ENCODE results near the gene TDG. TPM values are rescaled to one million over a fixed set of nuclear protein-coding genes. Genes with fewer than 3 reads are reported as not detected.
"Not testable (repeated sequence)": the region's sequence is repeated elsewhere in the genome, so short reads cannot be mapped to it uniquely, and the experiment has no call there.

TDG gene
- total RNA-seq, 1 donor from 2014 or later = 43.6 TPM

- no peak for DNase-seq (ENCODE audit: extremely low spot score, unreplicated experiment)
- Mint-ChIP-seq H3K36me3 (no peaks in the 10 kb centered on the region), H3K4me3 (no peak overlapping the region), H3K27ac (no peak overlapping the region), H3K9me3 (peaks cover 4% of the 10 kb centered on the region), H3K27me3 (peaks cover 3% of the 10 kb centered on the region), H3K4me1 (ENCODE audit: unreplicated experiment) (no peaks in the 10 kb centered on the region)
- TF ChIP-seq, protein P1, sequence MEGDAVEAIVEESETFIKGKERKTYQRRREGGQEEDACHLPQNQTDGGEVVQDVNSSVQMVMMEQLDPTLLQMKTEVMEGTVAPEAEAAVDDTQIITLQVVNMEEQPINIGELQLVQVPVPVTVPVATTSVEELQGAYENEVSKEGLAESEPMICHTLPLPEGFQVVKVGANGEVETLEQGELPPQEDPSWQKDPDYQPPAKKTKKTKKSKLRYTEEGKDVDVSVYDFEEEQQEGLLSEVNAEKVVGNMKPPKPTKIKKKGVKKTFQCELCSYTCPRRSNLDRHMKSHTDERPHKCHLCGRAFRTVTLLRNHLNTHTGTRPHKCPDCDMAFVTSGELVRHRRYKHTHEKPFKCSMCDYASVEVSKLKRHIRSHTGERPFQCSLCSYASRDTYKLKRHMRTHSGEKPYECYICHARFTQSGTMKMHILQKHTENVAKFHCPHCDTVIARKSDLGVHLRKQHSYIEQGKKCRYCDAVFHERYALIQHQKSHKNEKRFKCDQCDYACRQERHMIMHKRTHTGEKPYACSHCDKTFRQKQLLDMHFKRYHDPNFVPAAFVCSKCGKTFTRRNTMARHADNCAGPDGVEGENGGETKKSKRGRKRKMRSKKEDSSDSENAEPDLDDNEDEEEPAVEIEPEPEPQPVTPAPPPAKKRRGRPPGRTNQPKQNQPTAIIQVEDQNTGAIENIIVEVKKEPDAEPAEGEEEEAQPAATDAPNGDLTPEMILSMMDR (conservative IDR thresholded peaks at IDR 0.05) = no peak
These were observed 58.0 kb downstream of the TDG start for GRCh38 chr12:104023710-104024109.

DNA sequence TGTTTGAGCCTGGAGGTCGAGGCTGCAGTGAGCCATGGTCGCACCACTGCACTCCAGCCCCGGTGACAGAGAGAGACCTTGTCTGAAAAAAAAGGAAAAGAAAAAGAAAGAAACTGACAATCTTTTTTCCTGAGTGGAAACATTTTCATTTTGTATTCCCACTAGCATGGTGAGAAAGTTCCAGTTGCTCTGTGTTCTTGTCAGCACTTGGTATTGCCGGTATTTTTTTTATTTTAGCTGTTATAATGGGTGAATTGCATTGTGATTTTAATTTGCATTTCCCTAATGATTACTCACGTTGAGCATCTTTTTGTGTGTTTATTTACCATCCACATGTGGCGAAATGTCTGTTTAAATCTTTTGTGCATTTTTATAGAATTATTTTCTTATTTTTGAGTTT, 58.7 kb downstream of the TDG start:
- peaks cover 3% of the 10 kb centered on the region for H3K27me3 Mint-ChIP-seq
- H3K4me1 Mint-ChIP-seq (ENCODE audit: unreplicated experiment) = no peaks in the 10 kb centered on the region
- no peaks in the 10 kb centered on the region for H3K36me3 Mint-ChIP-seq
- H3K4me3 Mint-ChIP-seq = no peak overlapping the region
- peaks cover 4% of the 10 kb centered on the region for H3K9me3 Mint-ChIP-seq
- no peak for DNase-seq (ENCODE audit: extremely low spot score, unreplicated experiment)
- TF ChIP-seq, protein P1 (conservative IDR thresholded peaks at IDR 0.05) = no peak
- H3K27ac Mint-ChIP-seq = no peak overlapping the region

DNA sequence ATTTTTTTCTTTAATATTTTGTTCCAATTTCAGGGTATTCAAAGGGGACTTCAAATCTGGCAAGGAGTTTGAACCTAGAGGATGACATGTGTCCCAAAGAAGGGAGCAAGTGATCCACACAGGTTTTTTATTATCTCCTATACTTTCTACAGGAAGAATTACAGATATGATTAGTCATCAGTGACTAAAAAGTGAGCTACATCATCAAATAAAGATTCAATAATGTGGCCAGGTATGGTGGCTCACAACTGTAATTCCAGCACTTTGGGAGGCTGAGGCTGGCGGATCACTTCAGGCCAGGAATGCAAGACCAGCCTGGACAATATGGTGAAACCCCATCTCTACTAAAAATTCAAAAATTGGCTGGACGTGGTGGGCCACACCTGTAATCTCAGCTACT, 60.1 kb downstream of the TDG start:
- H3K36me3 Mint-ChIP-seq = no peaks in the 10 kb centered on the region
- H3K9me3 Mint-ChIP-seq = peaks cover 4% of the 10 kb centered on the region
- TF ChIP-seq, protein P1 (conservative IDR thresholded peaks at IDR 0.05) = no peak
- peaks cover 3% of the 10 kb centered on the region for H3K27me3 Mint-ChIP-seq
- H3K4me1 Mint-ChIP-seq (ENCODE audit: unreplicated experiment) = no peaks in the 10 kb centered on the region
- no peak overlapping the region for H3K27ac Mint-ChIP-seq
- no peak for DNase-seq (ENCODE audit: extremely low spot score, unreplicated experiment)
- H3K4me3 Mint-ChIP-seq = no peak overlapping the region

- Mint-ChIP-seq H3K4me3 (no peak overlapping the region), H3K27me3 (peaks cover 2% of the 10 kb centered on the region), H3K9me3 (peaks cover 4% of the 10 kb centered on the region), H3K27ac (no peak overlapping the region), H3K4me1 (ENCODE audit: unreplicated experiment) (no peaks in the 10 kb centered on the region), H3K36me3 (no peaks in the 10 kb centered on the region)
- TF ChIP-seq, protein P1 (conservative IDR thresholded peaks at IDR 0.05) = no peak
- no peak for DNase-seq (ENCODE audit: extremely low spot score, unreplicated experiment)
These were observed 61.3 kb downstream of the TDG start for GRCh38 chr12:104026841-104027599.

- not testable (repeated sequence) for H3K27me3 Mint-ChIP-seq; H3K9me3 Mint-ChIP-seq; H3K27ac Mint-ChIP-seq; H3K36me3 Mint-ChIP-seq; H3K4me1 Mint-ChIP-seq (ENCODE audit: unreplicated experiment); H3K4me3 Mint-ChIP-seq; DNase-seq (ENCODE audit: extremely low spot score, unreplicated experiment)
These were observed 64.9 kb downstream of the TDG start for GRCh38 chr12:104030596-104030995.

DNA sequence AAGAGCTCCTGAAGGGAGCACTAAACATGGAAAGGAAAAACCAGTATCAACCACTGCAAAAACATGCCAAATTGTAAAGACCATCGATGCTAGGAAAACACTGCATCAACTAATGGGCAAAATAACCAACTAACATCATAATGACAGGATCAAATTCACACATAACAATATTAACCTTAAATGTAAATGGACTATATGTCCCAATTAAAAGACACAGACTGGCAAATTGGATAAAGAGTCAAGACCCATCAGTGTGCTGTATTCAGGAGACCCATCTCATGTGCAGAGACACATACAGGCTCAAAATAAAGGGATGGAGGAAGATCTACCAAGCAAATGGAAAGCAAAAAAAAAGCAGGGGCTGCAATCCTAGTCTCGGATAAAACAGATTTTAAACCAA, 70.5 kb downstream of the TDG start:
- peaks cover 21% of the 10 kb centered on the region for H3K27me3 Mint-ChIP-seq
- H3K9me3 Mint-ChIP-seq; H3K4me3 Mint-ChIP-seq; H3K36me3 Mint-ChIP-seq; H3K4me1 Mint-ChIP-seq (ENCODE audit: unreplicated experiment); DNase-seq (ENCODE audit: extremely low spot score, unreplicated experiment); H3K27ac Mint-ChIP-seq: not testable (repeated sequence)

Other genes with a start within 250 kb of the TDG start
- 10.9 and 16.3 TPM in 2 replicates for gene NT5DC3, start 124.6 kb upstream of the TDG start, total RNA-seq (ENCODE audit: low replicate concordance)
- 832 and 967 TPM in 2 replicates for gene HSP90B1, start 35.5 kb upstream of the TDG start, total RNA-seq (ENCODE audit: low replicate concordance)
- gene GLT8D2, start 84.3 kb downstream of the TDG start, total RNA-seq (ENCODE audit: low replicate concordance) = 0.59 and 19.8 TPM in 2 replicates
- gene HCFC2, start 98.7 kb downstream of the TDG start, total RNA-seq (ENCODE audit: low replicate concordance) = 8.5 and 11.2 TPM in 2 replicates
- 23.0 and 36.4 TPM in 2 replicates for gene NFYB, start 172.3 kb downstream of the TDG start, total RNA-seq (ENCODE audit: low replicate concordance)
- gene TXNRD1, start 249.9 kb downstream of the TDG start, total RNA-seq (ENCODE audit: low replicate concordance) = 94.7 and 157 TPM in 2 replicates

All from type B pancreatic cell (in vitro differentiated cells).